CD4-positive, alpha-beta T cell treated with Interleukin-17A for 4 hours (primary cell): ENCODE results near the gene HSPA6.
"Not testable (repeated sequence)": the region's sequence is repeated elsewhere in the genome, so short reads cannot be mapped to it uniquely, and the experiment has no call there.

ENCODE experiments used
- DNase-seq: peaks from one replicate; pipeline ENCODE4 v3.0.0-alpha.2; 2020; ENCODE audit warnings: mixed read lengths

Gene HSPA6

GRCh38 chr1:161571703-161572102 lies 47.4 kb downstream of the HSPA6 start:
- not testable (repeated sequence) for DNase-seq
